ENCODE data around the gene MTRF1.

MTRF1 gene

GRCh38 chr13:41244556-41244955 is 18.8 kb downstream of the MTRF1 start:
- TF ChIP-seq, protein P1, sequence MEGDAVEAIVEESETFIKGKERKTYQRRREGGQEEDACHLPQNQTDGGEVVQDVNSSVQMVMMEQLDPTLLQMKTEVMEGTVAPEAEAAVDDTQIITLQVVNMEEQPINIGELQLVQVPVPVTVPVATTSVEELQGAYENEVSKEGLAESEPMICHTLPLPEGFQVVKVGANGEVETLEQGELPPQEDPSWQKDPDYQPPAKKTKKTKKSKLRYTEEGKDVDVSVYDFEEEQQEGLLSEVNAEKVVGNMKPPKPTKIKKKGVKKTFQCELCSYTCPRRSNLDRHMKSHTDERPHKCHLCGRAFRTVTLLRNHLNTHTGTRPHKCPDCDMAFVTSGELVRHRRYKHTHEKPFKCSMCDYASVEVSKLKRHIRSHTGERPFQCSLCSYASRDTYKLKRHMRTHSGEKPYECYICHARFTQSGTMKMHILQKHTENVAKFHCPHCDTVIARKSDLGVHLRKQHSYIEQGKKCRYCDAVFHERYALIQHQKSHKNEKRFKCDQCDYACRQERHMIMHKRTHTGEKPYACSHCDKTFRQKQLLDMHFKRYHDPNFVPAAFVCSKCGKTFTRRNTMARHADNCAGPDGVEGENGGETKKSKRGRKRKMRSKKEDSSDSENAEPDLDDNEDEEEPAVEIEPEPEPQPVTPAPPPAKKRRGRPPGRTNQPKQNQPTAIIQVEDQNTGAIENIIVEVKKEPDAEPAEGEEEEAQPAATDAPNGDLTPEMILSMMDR (IDR thresholded peaks at IDR 0.05; ENCODE audit: low read depth, low read length, missing control alignments) = no peak
- H3K4me3 ChIP-seq (replicated peaks; ENCODE audit: low read depth, low read length) = no peak overlapping the region
- DNase-seq (ENCODE audit: extremely low read depth, low read depth) = no peak

DNA sequence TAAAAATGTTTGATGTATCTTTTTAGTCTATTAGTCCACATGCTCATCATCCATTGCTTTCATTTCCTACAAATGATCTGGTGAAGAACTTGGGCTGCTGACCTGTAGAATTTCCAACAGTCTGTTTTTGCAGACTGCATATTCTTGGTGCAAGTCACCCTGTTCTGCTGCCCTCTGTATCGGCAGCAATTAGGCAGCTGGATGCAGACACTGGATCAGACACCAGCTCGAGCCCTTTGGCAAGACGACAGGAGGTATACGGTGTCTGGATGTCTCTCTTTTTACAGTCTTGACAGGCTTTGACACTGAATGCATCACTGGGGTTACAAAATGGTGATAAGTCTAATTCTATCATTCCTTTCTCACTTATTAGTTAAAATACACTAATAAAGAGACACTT is 21.8 kb downstream of the MTRF1 start:
- DNase-seq (ENCODE audit: extremely low read depth, low read depth) = no peak
- TF ChIP-seq, protein P1 (IDR thresholded peaks at IDR 0.05; ENCODE audit: low read depth, low read length, missing control alignments) = no peak
- no peak overlapping the region for H3K4me3 ChIP-seq (replicated peaks; ENCODE audit: low read depth, low read length)

DNA sequence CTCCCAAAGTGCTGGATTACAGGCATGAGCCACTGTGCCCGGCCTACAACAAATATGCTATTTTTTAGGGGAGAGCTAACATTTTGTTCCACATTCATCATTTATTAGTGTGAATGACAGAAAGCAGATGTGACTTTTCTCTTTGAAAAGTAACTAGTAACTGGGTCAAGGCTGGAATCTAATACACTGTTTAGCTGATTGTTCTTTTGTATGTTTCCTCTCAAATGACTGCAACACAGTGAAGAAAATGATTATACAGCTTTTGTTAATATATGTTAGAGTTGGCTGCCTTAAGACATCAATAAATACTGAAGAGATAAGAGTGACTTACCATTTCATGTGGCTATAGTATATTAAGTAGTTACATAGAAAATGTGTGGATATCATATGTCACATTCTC is 27.0 kb downstream of the MTRF1 start:
- no peak for DNase-seq (ENCODE audit: extremely low read depth, low read depth)
- H3K4me3 ChIP-seq (replicated peaks; ENCODE audit: low read depth, low read length) = no peak overlapping the region
- TF ChIP-seq, protein P1 (IDR thresholded peaks at IDR 0.05; ENCODE audit: low read depth, low read length, missing control alignments) = no peak

DNA sequence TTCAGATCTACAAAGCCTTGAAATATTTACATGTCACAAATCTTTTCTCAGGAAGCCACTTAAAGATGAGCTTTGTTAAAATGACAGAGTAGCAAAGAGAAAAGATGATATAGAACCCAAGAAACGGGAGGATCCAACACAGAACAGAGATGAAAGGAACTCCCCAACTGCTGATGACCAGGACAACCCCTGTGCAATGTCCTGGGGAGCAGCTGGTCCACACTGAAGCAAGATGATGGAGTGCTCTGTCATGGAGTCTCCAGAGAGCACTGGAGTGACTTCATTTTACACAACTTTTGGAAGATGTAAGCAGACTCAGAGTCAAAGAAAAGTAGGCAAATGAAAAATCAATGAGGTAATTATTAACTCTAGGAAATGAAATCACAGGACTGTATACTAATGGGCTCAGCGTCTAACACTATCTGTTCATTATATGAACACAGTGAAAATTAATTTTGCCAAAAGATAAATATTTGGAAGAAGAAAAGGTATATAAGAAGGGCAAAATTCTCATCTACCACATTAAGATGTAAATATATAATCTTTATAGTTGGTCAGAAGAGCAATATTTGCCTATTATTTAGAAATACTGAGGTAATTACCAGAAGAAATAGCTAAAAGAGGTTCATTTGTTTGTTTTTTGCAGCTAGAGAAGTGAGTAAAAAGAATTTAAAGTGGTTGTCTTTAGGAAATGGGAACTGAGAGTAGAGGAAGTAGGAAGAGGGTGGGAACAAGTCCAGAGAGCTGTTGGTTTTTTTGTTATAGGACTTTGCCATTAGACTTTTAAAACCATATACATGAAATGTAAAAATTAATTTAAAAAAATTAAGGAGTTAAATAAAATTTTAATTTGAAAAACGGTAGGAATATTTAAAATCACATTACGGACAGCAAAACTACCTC is 30.5 kb downstream of the MTRF1 start:
- H3K4me3 ChIP-seq (replicated peaks; ENCODE audit: low read depth, low read length) = no peak overlapping the region
- TF ChIP-seq, protein P1 (IDR thresholded peaks at IDR 0.05; ENCODE audit: low read depth, low read length, missing control alignments) = no peak
- no peak for DNase-seq (ENCODE audit: extremely low read depth, low read depth)

DNA sequence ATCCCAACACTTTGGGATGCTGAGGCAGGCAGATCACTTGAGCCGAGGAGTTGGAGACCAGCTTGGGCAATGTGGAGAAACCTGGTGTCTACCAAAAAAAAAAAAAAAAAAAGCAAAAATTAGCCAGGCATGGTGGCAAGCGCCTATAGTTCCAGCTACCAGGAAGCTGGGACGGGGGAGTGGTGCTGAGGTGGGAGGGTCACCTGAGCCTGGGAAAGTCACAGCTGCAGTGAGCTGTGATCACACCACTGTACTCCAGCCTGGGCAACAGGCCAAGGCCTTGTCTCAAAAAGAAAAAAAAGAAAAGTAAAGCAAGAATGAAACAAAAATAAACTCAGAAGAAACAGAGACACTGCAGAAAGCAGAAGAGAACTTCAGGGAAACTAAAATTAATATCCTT is 31.6 kb downstream of the MTRF1 start:
- TF ChIP-seq, protein P1 (IDR thresholded peaks at IDR 0.05; ENCODE audit: low read depth, low read length, missing control alignments) = no peak
- no peak overlapping the region for H3K4me3 ChIP-seq (replicated peaks; ENCODE audit: low read depth, low read length)
- DNase-seq (ENCODE audit: extremely low read depth, low read depth) = no peak

- TF ChIP-seq, protein P1 (IDR thresholded peaks at IDR 0.05; ENCODE audit: low read depth, low read length, missing control alignments) = no peak
- no peak for DNase-seq (ENCODE audit: extremely low read depth, low read depth)
These were observed 32.2 kb downstream of the MTRF1 start for GRCh38 chr13:41231025-41231677.

More at GRCh38 chr13:41231025-41231677, 32.2 kb downstream of the MTRF1 start:
- no peak overlapping the region for H3K4me3 ChIP-seq (replicated peaks; ENCODE audit: low read depth, low read length)
